Activated T-cell treated with anti-CD3 and anti-CD28 coated beads, Interleukin-2, amount 50 U/mL, for 72 hours (primary cell): ENCODE data around the gene LASP1NB.
"Not testable (repeated sequence)": the region's sequence is repeated elsewhere in the genome, so short reads cannot be mapped to it uniquely, and the experiment has no call there.

Source experiments
- ATAC-seq, 2 donors: fragments of 150-1000 bp; cut with Tn5 transposase; replicated peaks in 1 of 2; 2 replicates each; pipeline ENCODE4 v1.10.0; 2021; ENCODE audit warnings: moderate library complexity in 2 of 2, mild to moderate bottlenecking in 1 of 2
- DNase-seq, 2 donors: peaks; one replicate each; pipeline ENCODE4 v3.0.0; 2021 to 2022; ENCODE audit warnings: mixed read lengths in 1 of 2
- H3K27ac Mint-ChIP-seq: one replicate; pipeline ENCODE4 v1.8.0; 2022; ENCODE audit warnings: mild to moderate bottlenecking, moderate library complexity, mixed read lengths
- H3K27me3 Mint-ChIP-seq: one replicate; pipeline ENCODE4 v1.8.0; 2022; ENCODE audit warnings: low read depth, mixed read lengths
- H3K36me3 Mint-ChIP-seq, 2 donors: one replicate each; pipeline ENCODE4 v1.8.0; 2022; ENCODE audit warnings: mixed read lengths in 2 of 2, mild to moderate bottlenecking in 1 of 2; ENCODE audit not compliant: insufficient read depth in 2 of 2
- H3K4me1 Mint-ChIP-seq: one replicate; pipeline ENCODE4 v1.8.0; 2022; ENCODE audit warnings: low read depth, mixed read lengths
- H3K4me3 Mint-ChIP-seq, 2 donors: one replicate each; pipeline ENCODE4 v1.8.0; 2022; ENCODE audit warnings: mild to moderate bottlenecking in 2 of 2, mixed read lengths in 2 of 2, moderate library complexity in 2 of 2
- H3K9me3 Mint-ChIP-seq, 2 donors: one replicate each; pipeline ENCODE4 v1.8.0; 2022; ENCODE audit warnings: mixed read lengths in 2 of 2

LASP1NB gene

GRCh38 chr17:38930782-38931181 lies 5.4 kb downstream of the LASP1NB start:
- not testable (repeated sequence) for H3K27me3 Mint-ChIP-seq, H3K36me3 Mint-ChIP-seq, ATAC-seq, H3K27ac Mint-ChIP-seq, DNase-seq, H3K4me3 Mint-ChIP-seq, H3K9me3 Mint-ChIP-seq
- H3K4me1 Mint-ChIP-seq = peaks cover 16% of the 10 kb centered on the region

- H3K4me3 Mint-ChIP-seq, H3K4me1 Mint-ChIP-seq, ATAC-seq, H3K27ac Mint-ChIP-seq, H3K36me3 Mint-ChIP-seq, H3K27me3 Mint-ChIP-seq, DNase-seq, H3K9me3 Mint-ChIP-seq: not testable (repeated sequence)
Measured at GRCh38 chr17:38933962-38934361, 8.5 kb downstream of the LASP1NB start.

- Mint-ChIP-seq H3K4me1 (peaks cover 7% of the 10 kb centered on the region), H3K9me3 (no peaks in the 10 kb centered on the region), H3K36me3 (no peaks in the 10 kb centered on the region), H3K4me3 (no peak overlapping the region), H3K27ac (no peak overlapping the region), H3K27me3 (no peaks in the 10 kb centered on the region)
- DNase-seq (no peak), ATAC-seq (no peak)
Measured at GRCh38 chr17:38939987-38940386, 14.6 kb downstream of the LASP1NB start.

- H3K36me3 Mint-ChIP-seq = no peaks in the 10 kb centered on the region
Measured at GRCh38 chr17:38940404-38940803, 15.0 kb downstream of the LASP1NB start.

GRCh38 chr17:38942696-38943334 lies 17.4 kb downstream of the LASP1NB start:
- Mint-ChIP-seq H3K27ac (no peak overlapping the region), H3K4me1 (peaks cover 7% of the 10 kb centered on the region), H3K36me3 (no peaks in the 10 kb centered on the region), H3K27me3 (no peaks in the 10 kb centered on the region), H3K4me3 (no peak overlapping the region), H3K9me3 (no peaks in the 10 kb centered on the region)
- no peak for DNase-seq
- no peak for ATAC-seq

More at GRCh38 chr17:38940404-38940803, 15.0 kb downstream of the LASP1NB start:
- no peak for DNase-seq
- Mint-ChIP-seq H3K4me3 (no peak overlapping the region), H3K9me3 (no peaks in the 10 kb centered on the region), H3K27ac (no peak overlapping the region), H3K27me3 (no peaks in the 10 kb centered on the region), H3K4me1 (peaks cover 7% of the 10 kb centered on the region)
- ATAC-seq = no peak

GRCh38 chr17:38943607-38944006 lies 18.2 kb downstream of the LASP1NB start:
- Mint-ChIP-seq H3K9me3 (no peaks in the 10 kb centered on the region), H3K4me1 (peaks cover 7% of the 10 kb centered on the region), H3K4me3 (no peak overlapping the region), H3K27ac (no peak overlapping the region), H3K36me3 (no peaks in the 10 kb centered on the region), H3K27me3 (no peaks in the 10 kb centered on the region)
- DNase-seq (peak in 1 of 2 donors; percentile 32), ATAC-seq (peak; percentile 40 to 80)

GRCh38 chr17:38947189-38947588 lies 21.8 kb downstream of the LASP1NB start:
- peaks cover 7% of the 10 kb centered on the region for H3K4me1 Mint-ChIP-seq
- H3K9me3 Mint-ChIP-seq = no peaks in the 10 kb centered on the region
- no peaks in the 10 kb centered on the region for H3K27me3 Mint-ChIP-seq
- H3K4me3 Mint-ChIP-seq = no peak overlapping the region
- no peaks in the 10 kb centered on the region for H3K36me3 Mint-ChIP-seq
- DNase-seq (no peak), ATAC-seq (peak; percentile 41 to 68)
- H3K27ac Mint-ChIP-seq = no peak overlapping the region

GRCh38 chr17:38953800-38954199 lies 28.4 kb downstream of the LASP1NB start:
- H3K36me3 Mint-ChIP-seq, H3K27me3 Mint-ChIP-seq, H3K27ac Mint-ChIP-seq, H3K9me3 Mint-ChIP-seq, DNase-seq, ATAC-seq, H3K4me1 Mint-ChIP-seq, H3K4me3 Mint-ChIP-seq: not testable (repeated sequence)

GRCh38 chr17:38958326-38958725 lies 32.9 kb downstream of the LASP1NB start:
- ATAC-seq (no peak), DNase-seq (no peak)
- Mint-ChIP-seq H3K27ac (no peak overlapping the region), H3K4me1 (peaks cover 30% of the 10 kb centered on the region), H3K4me3 (no peak overlapping the region), H3K27me3 (no peaks in the 10 kb centered on the region), H3K9me3 (no peaks in the 10 kb centered on the region), H3K36me3 (no peaks in the 10 kb centered on the region)

GRCh38 chr17:38958756-38959155 lies 33.3 kb downstream of the LASP1NB start:
- Mint-ChIP-seq H3K36me3 (no peaks in the 10 kb centered on the region), H3K27me3 (no peaks in the 10 kb centered on the region), H3K27ac (no peak overlapping the region), H3K9me3 (no peaks in the 10 kb centered on the region), H3K4me3 (no peak overlapping the region), H3K4me1 (peaks cover 30% of the 10 kb centered on the region)
- DNase-seq (no peak), ATAC-seq (no peak)

GRCh38 chr17:38959508-38959907 lies 34.1 kb downstream of the LASP1NB start:
- H3K4me1 Mint-ChIP-seq = peaks cover 30% of the 10 kb centered on the region
- no peak overlapping the region for H3K27ac Mint-ChIP-seq
- ATAC-seq (no peak), DNase-seq (no peak)
- no peak overlapping the region for H3K4me3 Mint-ChIP-seq
- no peaks in the 10 kb centered on the region for H3K27me3 Mint-ChIP-seq
- no peaks in the 10 kb centered on the region for H3K9me3 Mint-ChIP-seq
- H3K36me3 Mint-ChIP-seq = no peaks in the 10 kb centered on the region

- H3K4me1 Mint-ChIP-seq = peaks cover 30% of the 10 kb centered on the region
- H3K27ac Mint-ChIP-seq = no peak overlapping the region
- H3K9me3 Mint-ChIP-seq = no peaks in the 10 kb centered on the region
- ATAC-seq (no peak), DNase-seq (no peak)
- no peaks in the 10 kb centered on the region for H3K27me3 Mint-ChIP-seq
- H3K36me3 Mint-ChIP-seq = no peaks in the 10 kb centered on the region
- H3K4me3 Mint-ChIP-seq = peak overlapping the region; percentile 12 to 22
Measured at GRCh38 chr17:38960402-38960801, 35.0 kb downstream of the LASP1NB start.

- H3K4me3 Mint-ChIP-seq = peak overlapping the region in 1 of 2 donors; percentile 56
- DNase-seq (no peak), ATAC-seq (no peak)
- H3K36me3 Mint-ChIP-seq = no peaks in the 10 kb centered on the region
- no peaks in the 10 kb centered on the region for H3K27me3 Mint-ChIP-seq
- no peaks in the 10 kb centered on the region for H3K9me3 Mint-ChIP-seq
- peaks cover 30% of the 10 kb centered on the region for H3K4me1 Mint-ChIP-seq
- peak overlapping the region; percentile 50 for H3K27ac Mint-ChIP-seq
Measured at GRCh38 chr17:38961413-38961812, 36.0 kb downstream of the LASP1NB start.

- peaks cover 20% of the 10 kb centered on the region for H3K4me1 Mint-ChIP-seq
- peak; percentile 98 for ATAC-seq
- H3K9me3 Mint-ChIP-seq = no peaks in the 10 kb centered on the region
- DNase-seq = peak; percentile 82 to 91
- no peaks in the 10 kb centered on the region for H3K27me3 Mint-ChIP-seq
- H3K4me3 Mint-ChIP-seq = peak within 1 kb of the TSS; percentile 82 to 87
- H3K27ac Mint-ChIP-seq = peak within 1 kb of the TSS; percentile 29
- no peaks in the 10 kb centered on the region for H3K36me3 Mint-ChIP-seq
Measured at GRCh38 chr17:38967290-38967738, 41.9 kb downstream of the LASP1NB start, which contains the start of gene FBXO47. Gene FBXO47, minus strand, starts transcription at chr17:38967403. Its CDS starts 4,378 bp downstream, at chr17:38963025.
